Right lobe of liver (tissue), 6 donors: ENCODE measurements around the gene HIGD1C. TPM values are rescaled to one million over a fixed set of nuclear protein-coding genes. Genes with fewer than 3 reads are reported as not detected.
"Not testable (repeated sequence)": the region's sequence is repeated elsewhere in the genome, so short reads cannot be mapped to it uniquely, and the experiment has no call there.

Experiments used
- ATAC-seq, 4 donors: fragments of 200-7000 bp; cut with Tn5 transposase; one replicate each; pipeline ENCODE4 v1.9.1; 2020; ENCODE audit warnings: mild to moderate bottlenecking in 4 of 4, moderate library complexity in 4 of 4
- DNase-seq, 3 donors: peaks; one replicate each; pipeline ENCODE4 v3.0.0-alpha.2; 2020
- H3K27ac ChIP-seq, 3 donors: fragments of 200-600 bp; one replicate each; pipeline ENCODE4 v1.8.0; 2022
- H3K27me3 ChIP-seq, 2 donors: fragments of 200-600 bp; one replicate each; pipeline ENCODE4 v1.8.0; 2022
- H3K36me3 ChIP-seq, 4 donors: fragments of 200-600 bp; sonication (generic) in 1 of 4; one replicate each; pipeline versions ENCODE4 v1.5.1 to v1.8.0; 2017 to 2022; ENCODE audit warnings: control low read depth in 1 of 4
- H3K4me1 ChIP-seq, 4 donors: fragments of 200-600 bp; sonication (generic) in 1 of 4; one replicate each; pipeline versions ENCODE4 v1.5.1 to v1.8.0; 2017 to 2022; ENCODE audit warnings: control low read depth in 1 of 4
- H3K4me3 ChIP-seq, 3 donors: fragments of 200-600 bp; one replicate each; pipeline ENCODE4 v1.8.0; 2022
- H3K9me3 ChIP-seq, 4 donors: fragments of 200-600 bp; sonication (generic) in 1 of 4; one replicate each; pipeline versions ENCODE4 v1.5.1 to v1.8.0; 2017 to 2022; ENCODE audit warnings: control low read depth in 1 of 4
- POLR2A ChIP-seq: fragments of 450-650 bp; IDR thresholded peaks from one replicate; pipeline ENCODE4 v1.6.1; 2017; ENCODE audit warnings: antibody characterized with exemption, mild to moderate bottlenecking
- WGBS: methylation state at CpG from one replicate; pipeline ENCODE4 v1.1.6; 2018; ENCODE audit warnings: low coverage, low lambda C conversion rate; ENCODE audit not compliant: insufficient coverage; ENCODE audit errors: missing lambda C conversion rate; 5-methylcytosine and 5-hydroxymethylcytosine counted together
- intact Hi-C, 2 donors: fragments of 100-400 bp; cut with DNase I; formaldehyde crosslinking; loops; one replicate each; pipeline versions ENCODE4 v1.11.2 to v1.14.1; 2022
- long read RNA-seq: library from polyadenylated mRNA; unstranded; transcript quantifications from one replicate; pipeline ENCODE4 v2.0.0, GENCODE V29; 2019
- total RNA-seq, 6 experiments: library from RNA; depleted of rRNA in 2 of 6; stranded (reverse); fragments of >200 nt in 2 of 6; fragmentation: NEBNext Ultra II Directional in 3 of 6; extraction: Animal tissue kit (Norgen Biotek cat#: 25700) in 3 of 6; gene quantifications; one replicate each; pipeline versions ENCODE4 v1.1.0 to v1.2.4, GENCODE V29; 2016 to 2023
- TF ChIP-seq, protein P1 (sequence below), 4 donors: fragments of 200-600 bp in 3 of 4; fragments of 450-650 bp in 1 of 4; IDR thresholded peaks; one replicate each; pipeline versions ENCODE4 v1.5.1 to v1.8.0; 2016 to 2022; ENCODE audit warnings: antibody characterized with exemption in 4 of 4, mild to moderate bottlenecking in 2 of 4
- donor health status: DM: no; HTN: yes; CAD: no.
- donor health status: DM: no; HTN: no; CAD: no.
- donor health status: DM: no; HTN: no; CAD: no.
- donor health status: DM: no; HTN: yes; CAD: no.
- donor health status: DM: no; HTN: yes; CAD: no.

The HIGD1C gene
- total RNA-seq = not detected
- long read RNA-seq = 0 reads

DNA sequence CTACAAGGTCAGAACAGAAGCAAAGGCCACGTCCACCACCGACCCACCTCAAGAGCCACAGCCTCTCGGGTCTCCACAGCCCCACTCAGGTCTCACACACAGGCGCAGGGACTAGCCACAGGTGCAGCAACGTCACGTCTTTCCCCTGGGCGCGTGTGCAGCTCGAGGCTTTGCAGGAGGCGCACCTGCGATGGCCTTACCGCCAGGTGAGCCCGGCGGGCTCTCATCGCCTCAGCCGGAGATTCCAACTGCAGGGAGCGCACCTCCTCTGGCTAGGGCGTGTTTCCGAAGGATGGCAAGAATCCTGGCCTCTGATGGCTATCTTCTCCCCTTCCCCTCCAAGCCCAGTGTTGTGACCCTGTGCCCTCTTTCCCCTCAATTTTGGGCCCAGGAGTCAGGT is at the start of gene HIGD1C:
TSS of gene HIGD1C (plus strand) at position 35 of the 400 bp plus-strand sequence. CDS start 1,455 bp downstream, outside the sequence.
- no peak within 1 kb of the TSS for H3K27ac ChIP-seq
- DNase-seq (no peak), ATAC-seq (peak in 2 of 4 donors; percentile 6 to 17)
- H3K4me3 ChIP-seq = no peak within 1 kb of the TSS
- no peaks in the 10 kb centered on the region for H3K9me3 ChIP-seq
- TF ChIP-seq POLR2A = no peak
- TF ChIP-seq, protein P1, sequence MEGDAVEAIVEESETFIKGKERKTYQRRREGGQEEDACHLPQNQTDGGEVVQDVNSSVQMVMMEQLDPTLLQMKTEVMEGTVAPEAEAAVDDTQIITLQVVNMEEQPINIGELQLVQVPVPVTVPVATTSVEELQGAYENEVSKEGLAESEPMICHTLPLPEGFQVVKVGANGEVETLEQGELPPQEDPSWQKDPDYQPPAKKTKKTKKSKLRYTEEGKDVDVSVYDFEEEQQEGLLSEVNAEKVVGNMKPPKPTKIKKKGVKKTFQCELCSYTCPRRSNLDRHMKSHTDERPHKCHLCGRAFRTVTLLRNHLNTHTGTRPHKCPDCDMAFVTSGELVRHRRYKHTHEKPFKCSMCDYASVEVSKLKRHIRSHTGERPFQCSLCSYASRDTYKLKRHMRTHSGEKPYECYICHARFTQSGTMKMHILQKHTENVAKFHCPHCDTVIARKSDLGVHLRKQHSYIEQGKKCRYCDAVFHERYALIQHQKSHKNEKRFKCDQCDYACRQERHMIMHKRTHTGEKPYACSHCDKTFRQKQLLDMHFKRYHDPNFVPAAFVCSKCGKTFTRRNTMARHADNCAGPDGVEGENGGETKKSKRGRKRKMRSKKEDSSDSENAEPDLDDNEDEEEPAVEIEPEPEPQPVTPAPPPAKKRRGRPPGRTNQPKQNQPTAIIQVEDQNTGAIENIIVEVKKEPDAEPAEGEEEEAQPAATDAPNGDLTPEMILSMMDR (IDR thresholded peaks at IDR 0.05) = no peak
- WGBS = 98% methylated on average over 12 of the region's 19 CpGs
- no peaks in the 10 kb centered on the region for H3K4me1 ChIP-seq
- H3K27me3 ChIP-seq = no peaks in the 10 kb centered on the region
- H3K36me3 ChIP-seq = no peaks in the 10 kb centered on the region
- intact Hi-C loops = no loop called here

GRCh38 chr12:50908479-50908878 is 43.9 kb upstream of the HIGD1C start:
- 19% methylated on average over 2 of the region's 5 CpGs for WGBS
- peak overlapping the region in 2 of 3 donors; percentile 25 to 26 for H3K27ac ChIP-seq
- H3K4me3 ChIP-seq, H3K4me1 ChIP-seq, intact Hi-C loops, H3K36me3 ChIP-seq, DNase-seq, H3K27me3 ChIP-seq, H3K9me3 ChIP-seq: not testable (repeated sequence)
- peak in 1 of 4 donors; percentile 45 for ATAC-seq

GRCh38 chr12:50912361-50912760 is 40.0 kb upstream of the HIGD1C start:
- H3K27ac ChIP-seq, H3K9me3 ChIP-seq, H3K4me3 ChIP-seq, H3K36me3 ChIP-seq, ATAC-seq, H3K4me1 ChIP-seq, DNase-seq, H3K27me3 ChIP-seq: not testable (repeated sequence)
- WGBS = 87% methylated on average over 5 of the region's 6 CpGs
- intact Hi-C loops = loop anchor here in 1 of 2 donors (10.0 kb wide), 1 partner anchor 68 kb away; the partner anchor contains the start of gene TMPRSS12

DNA sequence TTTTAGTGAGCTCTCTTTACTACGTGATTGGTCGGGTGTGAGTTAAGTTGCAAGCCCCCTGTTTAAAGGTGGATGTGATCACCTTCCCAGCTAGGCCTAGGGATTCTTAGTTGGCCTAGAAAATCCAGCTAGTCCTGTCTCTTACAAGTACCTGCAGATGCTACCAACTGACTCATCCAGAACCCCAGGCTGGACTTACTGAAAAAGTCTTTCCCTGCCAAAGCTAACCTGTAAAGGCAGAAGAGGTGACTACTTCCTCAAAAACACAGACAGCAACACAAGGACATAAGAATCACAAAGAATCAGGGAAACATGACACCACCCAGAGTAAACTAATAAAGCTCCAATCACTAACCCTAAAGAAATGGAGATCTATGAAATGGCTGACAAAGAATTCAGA is 39.1 kb upstream of the HIGD1C start:
- H3K9me3 ChIP-seq = no peaks in the 10 kb centered on the region
- no peak overlapping the region for H3K27ac ChIP-seq
- peaks cover 0 to 6% (median 0%) of the 10 kb centered on the region in 4 donors for H3K4me1 ChIP-seq
- TF ChIP-seq, protein P1 (IDR thresholded peaks at IDR 0.05) = no peak
- TF ChIP-seq POLR2A = no peak
- WGBS = 92% methylated on average over 2 of the region's 2 CpGs
- no peaks in the 10 kb centered on the region for H3K27me3 ChIP-seq
- DNase-seq (no peak), ATAC-seq (no peak)
- H3K4me3 ChIP-seq = no peak overlapping the region
- no peaks in the 10 kb centered on the region for H3K36me3 ChIP-seq
- intact Hi-C loops = loop anchor here in 1 of 2 donors (10.0 kb wide), 1 partner anchor 68 kb away; the partner anchor contains the start of gene TMPRSS12

DNA sequence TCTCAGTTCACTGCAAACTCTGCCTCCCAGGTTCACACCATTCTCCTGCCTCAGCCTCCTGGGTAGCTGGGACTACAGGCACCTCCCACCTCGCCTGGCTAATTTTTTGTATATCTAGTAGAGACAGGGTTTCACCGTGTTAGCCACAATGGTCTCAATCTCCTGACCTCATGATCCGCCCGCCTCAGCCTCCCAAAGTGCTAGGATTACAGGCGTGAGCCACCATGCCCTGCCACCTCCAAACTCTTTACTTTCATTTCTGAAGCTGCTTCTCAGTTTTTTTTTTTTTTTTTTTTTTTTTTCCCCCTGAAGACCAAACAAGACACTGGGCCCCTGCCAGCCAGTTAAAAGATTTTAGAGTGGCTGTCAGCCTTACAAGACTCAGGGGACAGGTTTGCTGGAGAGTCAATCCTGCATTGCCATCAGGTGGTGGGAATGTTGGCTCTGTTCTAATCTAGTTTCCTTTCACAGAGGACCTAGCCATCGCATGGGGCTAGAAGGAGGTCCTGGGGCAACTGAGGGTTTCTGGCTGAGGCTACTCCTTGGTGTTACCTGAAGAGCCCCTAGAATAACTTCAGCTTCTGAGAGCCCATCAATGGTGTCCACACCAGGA is 37.4 kb upstream of the HIGD1C start:
- ATAC-seq = no peak
- Histone ChIP-seq H3K36me3 (no peaks in the 10 kb centered on the region), H3K4me1 (no peaks in the 10 kb centered on the region), H3K27ac (no peak overlapping the region), H3K4me3 (no peak overlapping the region), H3K27me3 (no peaks in the 10 kb centered on the region), H3K9me3 (no peaks in the 10 kb centered on the region)
- TF ChIP-seq POLR2A = no peak
- TF ChIP-seq, protein P1 (IDR thresholded peaks at IDR 0.05) = no peak
- no peak for DNase-seq
- intact Hi-C loops = loop anchor here in 1 of 2 donors (10.0 kb wide), 1 partner anchor 70 kb away; the partner anchor contains the start of gene TMPRSS12
- 93% methylated on average over 2 of the region's 6 CpGs for WGBS
